GM18526 (cell line): ENCODE data around the gene SOX6.

Source experiments
- POLR2A ChIP-seq: IDR thresholded peaks from 3 replicates; pipeline ENCODE4 v1.6.1; 2011; ENCODE audit not compliant: insufficient read length; ENCODE audit errors: extremely low read depth

Gene SOX6

DNA sequence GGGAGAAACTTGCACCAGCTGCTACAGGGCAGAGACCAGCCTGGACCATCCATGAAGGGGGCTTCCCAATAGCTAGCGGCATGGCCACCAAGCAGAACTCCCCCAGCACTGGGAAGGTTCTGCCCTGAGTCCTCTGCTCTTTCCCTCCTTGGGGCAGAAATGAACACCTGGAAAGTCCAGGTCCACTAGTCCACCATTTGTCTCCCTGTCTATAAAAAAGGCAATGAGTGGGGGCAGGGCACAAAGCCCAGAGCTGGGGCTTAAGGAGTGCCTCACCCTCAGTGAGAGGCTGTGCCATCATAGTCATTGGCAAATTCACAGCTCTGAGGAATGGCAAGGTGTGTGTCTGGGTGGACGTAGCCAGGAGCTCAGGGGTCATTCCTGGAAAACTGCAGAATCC lies 420.3 kb downstream of the SOX6 start:
- TF ChIP-seq POLR2A, result no peak

DNA sequence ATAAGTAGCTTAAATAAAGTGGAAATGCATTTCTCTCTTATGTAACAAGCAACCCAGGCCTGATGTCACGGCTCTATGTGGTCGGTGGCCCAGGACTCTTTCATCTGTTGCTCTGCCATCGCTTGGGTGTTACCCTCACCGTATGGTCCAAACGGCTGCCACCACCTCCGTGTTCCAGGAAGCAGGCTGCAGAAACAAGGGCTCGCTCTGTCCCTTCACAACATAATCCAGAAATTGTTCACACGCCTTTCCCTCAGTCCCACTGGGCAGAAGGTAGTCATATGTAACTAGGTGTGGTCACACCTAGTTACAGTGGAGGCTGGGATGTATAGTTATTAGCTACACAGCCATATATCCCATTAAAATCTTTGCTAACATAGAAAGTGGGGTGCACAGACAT lies 421.0 kb downstream of the SOX6 start:
- no peak for TF ChIP-seq POLR2A

DNA sequence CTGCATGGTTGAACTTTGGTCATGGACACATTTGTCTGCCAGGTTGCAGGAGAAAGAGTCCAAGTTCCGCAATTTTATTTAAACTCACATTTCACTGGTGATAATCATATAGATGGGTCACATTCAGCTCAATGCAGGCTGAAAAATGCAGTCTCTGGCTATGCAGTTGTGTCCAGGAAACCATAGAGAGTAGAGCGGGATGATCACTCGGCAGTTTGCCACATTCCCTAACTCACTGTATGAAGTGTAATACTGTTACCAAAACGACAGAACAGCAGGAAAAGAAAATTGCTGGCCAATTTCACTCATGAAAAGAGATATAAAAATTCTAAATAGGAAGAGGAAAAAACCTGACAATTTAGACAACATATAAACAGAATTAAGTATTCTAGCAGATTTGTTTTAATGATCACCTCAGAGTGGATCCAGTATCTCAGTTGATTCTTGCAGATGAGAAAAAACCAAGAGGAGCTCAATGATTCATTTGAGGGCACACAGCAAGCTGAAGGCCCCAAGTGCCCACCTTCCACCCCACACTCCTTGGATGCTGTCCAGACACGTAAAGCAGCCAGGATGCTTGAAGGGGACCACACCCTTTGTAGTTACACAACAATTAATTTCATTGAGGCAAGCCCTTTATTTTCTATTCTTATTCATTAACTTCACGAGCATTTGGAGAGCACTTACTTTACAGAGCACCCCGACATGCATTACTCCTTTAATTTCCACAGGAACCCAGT lies 422.3 kb downstream of the SOX6 start:
- TF ChIP-seq POLR2A, result no peak

DNA sequence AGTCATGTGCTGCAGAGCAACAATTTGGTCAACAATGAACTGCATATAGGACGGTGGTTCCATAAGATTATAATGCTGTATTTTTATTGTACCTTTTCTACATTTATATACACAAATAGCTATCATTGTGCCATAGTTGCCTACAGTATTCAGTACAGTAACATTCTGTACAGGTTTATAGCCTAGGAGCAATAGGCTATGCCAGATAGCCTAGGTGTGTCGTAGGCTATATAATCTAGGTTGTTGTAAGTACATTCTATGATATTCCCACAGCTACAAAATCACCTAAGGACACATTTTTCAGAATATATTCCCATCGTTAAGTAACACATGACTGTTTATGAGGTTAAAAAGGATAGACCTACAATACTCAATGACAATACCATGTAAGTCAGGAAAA lies 423.9 kb downstream of the SOX6 start:
- no peak for TF ChIP-seq POLR2A

DNA sequence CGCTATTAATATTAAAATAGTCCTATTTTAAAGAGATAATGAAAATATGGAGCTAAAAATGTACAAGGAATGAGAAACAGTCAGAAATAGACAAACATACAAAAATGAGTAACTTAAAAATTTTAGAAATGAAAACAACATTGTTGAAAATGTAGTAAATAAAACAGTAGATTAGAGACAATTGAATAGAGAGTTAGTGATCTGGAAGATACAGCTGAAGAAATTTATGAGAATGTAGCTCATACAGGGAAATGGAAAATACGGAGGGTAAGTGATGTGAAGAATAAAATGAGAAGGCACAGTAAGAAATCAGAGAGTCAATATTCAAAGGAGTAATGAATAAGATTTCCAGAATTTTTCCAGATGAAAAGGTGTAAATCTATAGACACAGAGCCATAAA lies 424.8 kb downstream of the SOX6 start:
- TF ChIP-seq POLR2A, result no peak

DNA sequence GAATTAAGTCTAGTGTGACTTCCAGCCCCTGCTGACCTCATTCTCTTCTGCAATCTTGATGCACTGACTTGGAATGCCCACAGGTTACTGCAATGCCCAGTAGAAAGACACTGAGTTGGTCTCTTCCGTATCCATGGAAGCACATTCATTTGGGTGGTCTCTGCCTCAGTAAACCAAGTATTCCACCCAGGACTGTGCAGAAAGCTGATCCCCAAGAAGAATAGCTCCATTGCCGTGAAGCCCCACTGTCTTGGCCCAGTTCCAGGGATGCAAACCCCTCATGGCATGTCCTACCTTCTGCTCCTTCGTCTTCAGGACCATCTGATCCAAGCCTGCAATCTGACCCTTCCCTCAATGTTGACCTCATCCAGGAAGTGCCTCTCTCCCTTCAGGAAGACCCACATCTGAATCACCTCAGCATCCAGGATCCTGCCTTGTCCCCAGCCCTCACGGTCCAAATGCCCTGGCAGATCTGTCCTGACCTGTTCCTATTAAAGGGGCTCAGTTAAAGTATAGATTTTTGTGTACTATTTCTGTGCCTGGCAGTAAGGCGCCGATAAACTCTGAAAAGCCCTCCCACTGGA lies 425.8 kb downstream of the SOX6 start:
- no peak for TF ChIP-seq POLR2A

DNA sequence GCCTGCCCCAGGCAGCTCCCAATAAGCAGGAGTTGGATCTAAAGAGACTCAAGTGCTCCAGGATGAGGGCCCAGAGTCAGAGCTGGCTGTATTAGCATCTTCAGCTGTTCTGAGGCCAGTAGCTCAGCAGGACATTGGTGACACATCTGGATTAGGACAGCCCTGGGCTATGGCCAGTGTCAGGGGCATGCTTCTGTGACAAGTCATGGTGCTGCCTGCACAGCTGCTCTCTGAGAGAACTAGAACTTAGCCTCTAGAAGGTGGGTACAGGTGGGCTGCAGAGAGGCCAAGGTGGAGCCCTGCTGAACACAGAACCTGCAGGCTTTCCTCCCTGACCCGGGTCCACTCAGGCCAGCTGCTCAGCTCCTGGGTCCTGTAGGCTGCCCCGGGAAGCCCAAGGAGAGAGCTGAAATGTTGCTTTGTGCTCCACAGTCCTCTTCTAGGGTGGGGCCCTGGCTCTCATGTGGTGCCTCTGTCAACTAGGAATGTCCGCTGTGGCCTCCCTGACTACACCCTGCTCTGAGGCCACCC lies 426.9 kb downstream of the SOX6 start:
- no peak for TF ChIP-seq POLR2A

DNA sequence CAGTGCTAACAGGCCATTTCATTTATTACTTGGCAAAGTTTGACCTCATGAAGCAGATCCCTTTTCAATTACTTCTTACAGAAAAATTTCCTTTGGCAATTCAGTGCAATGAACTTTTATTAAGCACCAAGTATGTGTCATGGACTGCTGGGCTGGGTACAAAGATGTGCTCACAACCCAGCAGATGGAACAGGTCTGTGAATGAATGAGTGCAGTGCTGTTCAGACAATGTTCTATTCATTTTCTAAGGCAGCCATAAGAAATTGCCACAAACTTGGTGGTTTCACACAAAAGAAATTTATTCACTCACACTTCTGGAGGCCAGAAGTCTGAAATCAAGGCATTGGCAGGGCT lies 428.5 kb downstream of the SOX6 start:
- no peak for TF ChIP-seq POLR2A

DNA sequence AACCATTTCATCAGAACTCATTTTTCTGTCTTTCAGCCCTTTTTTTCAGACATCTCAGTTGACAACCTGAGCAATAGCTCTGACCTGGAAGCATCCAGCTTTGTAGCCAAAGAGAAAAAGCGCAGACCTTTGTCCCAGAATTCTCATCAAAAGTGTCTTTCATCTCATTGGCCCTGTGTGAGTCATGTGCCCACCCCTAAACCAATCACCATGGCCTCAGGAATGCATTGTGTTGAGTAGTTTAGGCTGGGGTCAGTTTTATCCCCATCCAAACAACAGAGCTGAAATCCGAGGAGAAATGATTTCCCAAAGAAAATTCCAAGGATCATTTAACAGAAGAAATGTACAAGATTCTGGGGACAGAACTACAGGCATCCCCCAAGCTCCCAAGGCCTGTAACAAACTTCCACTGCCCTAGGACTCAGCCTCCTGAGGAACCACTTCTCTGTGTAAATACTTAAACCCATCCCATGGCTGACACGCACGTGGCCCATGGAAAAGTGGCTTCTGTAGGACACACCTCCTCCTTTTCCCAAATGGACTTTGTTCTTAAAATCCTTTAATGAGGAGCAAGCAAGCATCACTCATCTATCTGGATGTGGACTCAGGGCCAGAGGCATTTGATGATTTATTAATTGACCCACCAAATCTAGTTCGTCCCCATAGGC lies 429.0 kb downstream of the SOX6 start:
- TF ChIP-seq POLR2A, result no peak

DNA sequence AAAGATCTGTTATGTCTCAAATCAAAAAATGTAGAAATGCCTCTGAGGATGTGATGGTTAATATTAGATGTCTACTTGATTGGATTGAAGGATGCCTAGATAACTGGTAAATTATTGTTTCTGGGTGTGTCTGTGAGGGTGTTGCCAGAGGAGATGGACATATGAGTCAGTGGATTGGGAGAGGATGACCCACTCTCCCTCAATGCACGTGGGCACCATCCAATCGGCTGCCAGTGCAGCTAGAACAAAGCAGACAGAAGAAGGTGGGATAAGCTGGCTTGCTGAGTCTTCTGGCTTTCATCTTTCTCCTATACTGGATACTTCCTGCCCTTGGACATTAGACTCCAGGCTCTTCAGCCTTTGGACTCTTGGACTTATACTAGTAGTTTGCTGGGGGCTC lies 430.3 kb downstream of the SOX6 start:
- TF ChIP-seq POLR2A, result no peak

DNA sequence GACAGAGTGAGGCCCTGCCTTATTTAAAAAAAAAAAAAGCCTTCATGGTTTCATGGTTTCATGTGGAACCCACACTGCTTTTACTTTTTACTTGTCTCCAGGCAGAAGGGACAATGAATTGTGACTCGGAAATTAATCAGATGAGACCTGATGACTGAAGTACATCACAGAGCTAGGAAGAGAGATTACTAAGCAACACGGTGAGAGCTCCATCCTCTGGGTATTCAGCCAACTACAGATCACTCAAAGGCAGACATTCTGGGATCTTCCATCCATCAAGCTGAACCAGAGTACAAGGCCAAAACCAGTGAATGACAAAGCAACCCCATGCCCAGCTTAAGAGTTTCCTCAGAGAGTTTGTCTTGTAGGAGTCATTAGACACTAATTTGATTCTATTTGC lies 433.2 kb downstream of the SOX6 start:
- no peak for TF ChIP-seq POLR2A

DNA sequence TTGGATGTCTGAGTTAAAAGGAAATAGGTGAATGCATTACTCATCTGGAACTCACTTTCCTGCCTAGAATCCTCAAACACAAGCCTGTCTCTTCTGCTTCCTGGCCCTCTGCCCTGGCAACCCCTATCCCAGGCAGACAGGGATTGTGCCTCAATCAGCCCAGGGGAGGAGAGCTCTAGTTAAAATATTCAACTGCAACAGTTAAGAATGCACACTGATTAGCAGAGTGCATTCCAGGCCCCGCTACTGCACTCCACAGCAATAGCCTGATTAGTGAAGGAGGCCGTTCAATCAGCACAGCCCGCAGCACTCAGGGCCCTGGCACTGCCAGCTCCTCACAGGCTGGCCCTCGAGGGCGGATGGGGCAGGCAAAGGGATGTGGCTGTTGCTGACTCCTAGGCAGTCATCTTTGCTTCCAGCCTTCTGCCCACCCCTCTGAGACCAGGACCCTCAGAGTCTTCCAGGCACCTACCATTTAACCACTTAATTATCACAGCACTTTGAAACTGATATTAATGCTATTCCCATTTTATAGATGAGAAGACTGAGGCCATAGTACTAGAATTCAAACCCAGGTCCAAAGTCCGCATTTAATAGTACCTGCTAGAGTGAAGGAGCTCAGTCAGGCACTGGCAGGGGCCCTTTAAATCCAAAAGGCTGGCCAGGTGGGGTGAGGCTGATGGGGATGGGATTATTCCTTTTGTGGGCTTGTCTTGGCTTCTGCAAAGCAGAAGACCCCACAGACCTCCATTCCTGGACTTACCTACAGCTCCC lies 435.3 kb downstream of the SOX6 start:
- no peak for TF ChIP-seq POLR2A

DNA sequence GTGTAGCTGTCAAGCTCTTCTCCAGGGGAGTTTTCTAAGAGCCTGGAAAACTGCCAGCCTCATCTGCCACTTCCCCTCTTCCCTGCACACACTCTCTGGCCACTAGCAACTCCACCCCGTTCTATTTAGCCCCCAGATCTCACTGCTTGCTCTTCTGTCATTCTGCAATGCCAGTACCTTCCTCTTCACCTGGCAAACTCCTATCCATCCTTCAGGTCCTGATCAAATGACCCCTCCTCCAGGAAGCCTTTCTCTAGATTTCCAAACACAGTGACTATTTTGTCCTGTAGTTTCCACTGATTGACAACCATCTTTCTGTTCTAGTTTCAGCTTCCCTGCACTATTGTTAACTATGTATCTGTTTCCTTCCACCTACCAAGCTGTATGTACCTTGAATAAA lies 437.7 kb downstream of the SOX6 start:
- TF ChIP-seq POLR2A, result no peak

DNA sequence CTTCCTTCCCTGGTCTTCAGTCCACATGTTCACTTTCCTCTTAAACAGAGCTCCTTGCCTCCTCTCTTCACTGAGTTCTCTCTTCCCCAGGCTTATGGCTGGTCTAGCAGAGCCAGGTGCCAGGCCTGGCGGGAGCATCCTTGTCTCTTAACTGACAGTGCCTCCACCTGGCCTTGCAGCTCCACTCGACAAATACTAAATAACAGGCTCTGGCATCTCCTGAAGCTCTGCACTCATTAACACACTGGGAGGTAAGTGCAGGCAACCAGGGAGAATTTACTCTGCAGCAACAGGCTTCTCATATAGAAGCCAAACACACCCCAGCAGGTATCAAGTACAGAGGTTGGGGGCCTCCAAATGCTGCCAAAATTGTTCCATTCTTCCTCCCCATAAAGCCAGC lies 438.1 kb downstream of the SOX6 start:
- TF ChIP-seq POLR2A, result no peak
